Adrenal gland (tissue), 12 donors: Measurements from ENCODE around the gene ATXN10. TPM values are rescaled to one million over a fixed set of nuclear protein-coding genes. Genes with fewer than 3 reads are reported as not detected.

Experiments
- DNase-seq, 7 donors: peaks; one replicate each; pipeline ENCODE4 v3.0.0-alpha.2; 2019 to 2020
- H3K27ac ChIP-seq, 5 donors: fragments of 200-600 bp; sonication (generic) in 4 of 5; 1 replicate in 3 of 5; 2 replicates in 2 of 5; pipeline versions ENCODE4 v1.5.1 to v1.8.0; 2016 to 2020; ENCODE audit warnings: mild to moderate bottlenecking in 1 of 5
- H3K27me3 ChIP-seq: fragments of 200-600 bp; 2 replicates; pipeline ENCODE4 v1.8.0; 2021
- H3K36me3 ChIP-seq, 2 donors: fragments of 200-600 bp; replicated peaks in 1 of 2; 1 replicate in 1 of 2; 2 replicates in 1 of 2; pipeline versions ENCODE4 v1.5.1 to v1.8.0; 2018 to 2022
- H3K4me1 ChIP-seq, 2 donors: fragments of 200-600 bp; replicated peaks in 1 of 2; 1 replicate in 1 of 2; 2 replicates in 1 of 2; pipeline versions ENCODE4 v1.5.1 to v1.8.0; 2018 to 2021
- H3K4me3 ChIP-seq, 4 donors: fragments of 200-600 bp; sonication (generic) in 3 of 4; one replicate each; pipeline ENCODE4 v1.5.1; 2016 to 2018
- H3K9me3 ChIP-seq, 3 donors: fragments of 200-600 bp; sonication (generic) in 1 of 3; replicated peaks in 1 of 3; 1 replicate in 2 of 3; 2 replicates in 1 of 3; pipeline versions ENCODE4 v1.5.1 to v1.8.0; 2016 to 2021
- POLR2A ChIP-seq, 2 donors: fragments of 450-650 bp; IDR thresholded peaks; one replicate each; pipeline ENCODE4 v1.6.1; 2017; ENCODE audit warnings: antibody characterized with exemption in 2 of 2, mild to moderate bottlenecking in 2 of 2, moderate library complexity in 1 of 2
- WGBS, 4 donors: extraction: QIAGEN DNeasy Blood & Tissue Kit in 2 of 4; methylation state at CpG; one replicate each; pipeline versions ENCODE4 v1.1.5 to v1.1.7; 2013 to 2017; 5-methylcytosine and 5-hydroxymethylcytosine counted together
- intact Hi-C, 2 donors: fragments of 100-400 bp; cut with DNase I; formaldehyde crosslinking; loops; one replicate each; pipeline versions ENCODE4 v1.14.1 to v1.15.0; 2022 to 2023
- polyA plus RNA-seq, 3 donors: library from polyadenylated mRNA; stranded (reverse); fragments of 200-250 nt in 2 of 3; fragments of 350-450 nt in 1 of 3; fragmentation: Illumina TruSeq in 1 of 3; extraction: RNeasy Lipid Tissue Mini Kit (QIAGEN cat#74804) in 1 of 3; gene quantifications; one replicate each; pipeline ENCODE4 v1.2.3, GENCODE V29; 2013 to 2014
- total RNA-seq, 9 donors: library from RNA; depleted of rRNA in 4 of 9; stranded (reverse); fragments of >200 nt in 4 of 9; fragments of 120-200 nt in 1 of 9; fragmentation: NEBNext Ultra II Directional in 1 of 9; extraction: Animal tissue kit (Norgen Biotek cat#: 25700) in 1 of 9; gene quantifications; one replicate each; pipeline versions ENCODE4 v1.1.0 to v1.2.4, GENCODE V29; 2013 to 2023
- TF ChIP-seq, protein P1 (sequence below), 6 experiments: fragments of 450-650 bp in 4 of 6; fragments of 200-600 bp in 2 of 6; sonication (generic) in 1 of 6; IDR thresholded peaks; 1 replicate in 5 of 6; 2 replicates in 1 of 6; pipeline versions ENCODE4 v1.5.1 to v1.8.0; 2016 to 2021; ENCODE audit warnings: antibody characterized with exemption in 6 of 6, mild to moderate bottlenecking in 2 of 6, moderate library complexity in 1 of 6
- donor health status: healthy with polysubstance abuse.
- donor health status: Bipolar disorder and iron deficiency.
- donor health status: DM: yes; HTN: yes; CAD: no.
- donor health status: DM: no; HTN: no; CAD: no.
- donor health status: DM: no; HTN: no; CAD: no.
- donor health status: DM: yes; HTN: yes; CAD: no.

The ATXN10 gene
- total and polyA plus RNA-seq, 12 donors = 21.2 to 306 (median 165) TPM

DNA sequence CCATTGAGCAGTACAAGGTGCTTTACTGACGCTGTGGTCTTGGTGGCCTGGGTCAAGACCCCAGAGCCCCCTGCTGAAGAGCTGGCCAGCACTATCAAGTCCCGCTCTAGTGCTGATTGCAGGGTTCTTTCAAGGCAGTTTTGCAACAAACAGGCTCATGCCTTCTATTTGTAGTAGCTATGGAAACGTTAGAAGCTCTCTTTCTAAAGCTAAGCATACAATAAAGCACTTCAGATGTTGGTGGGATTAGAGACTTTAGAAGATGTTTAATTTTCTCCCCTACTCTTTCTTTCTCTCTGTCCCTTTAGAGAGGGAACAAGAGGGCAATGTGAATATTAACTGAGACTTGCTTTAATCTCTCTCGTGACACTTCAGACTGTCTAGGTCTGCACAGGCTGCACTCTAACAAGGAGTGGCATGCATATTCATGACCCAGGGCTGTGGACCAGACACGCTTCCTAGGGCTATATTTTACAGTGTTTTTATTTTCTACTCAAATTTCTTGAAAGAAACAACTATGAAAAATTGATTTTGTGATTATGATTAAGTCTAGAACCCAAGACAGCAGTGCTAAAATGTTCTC is 166.8 kb downstream of the ATXN10 start:
- intact Hi-C loops = loop anchor here in 1 of 2 donors (10.0 kb wide), 1 partner anchor 194 kb away; no protein-coding TSS in a partner anchor
- 89 to 92% (median 90%) methylated on average over 5 of the region's 5 CpGs for WGBS, 4 donors
- TF ChIP-seq, protein P1, sequence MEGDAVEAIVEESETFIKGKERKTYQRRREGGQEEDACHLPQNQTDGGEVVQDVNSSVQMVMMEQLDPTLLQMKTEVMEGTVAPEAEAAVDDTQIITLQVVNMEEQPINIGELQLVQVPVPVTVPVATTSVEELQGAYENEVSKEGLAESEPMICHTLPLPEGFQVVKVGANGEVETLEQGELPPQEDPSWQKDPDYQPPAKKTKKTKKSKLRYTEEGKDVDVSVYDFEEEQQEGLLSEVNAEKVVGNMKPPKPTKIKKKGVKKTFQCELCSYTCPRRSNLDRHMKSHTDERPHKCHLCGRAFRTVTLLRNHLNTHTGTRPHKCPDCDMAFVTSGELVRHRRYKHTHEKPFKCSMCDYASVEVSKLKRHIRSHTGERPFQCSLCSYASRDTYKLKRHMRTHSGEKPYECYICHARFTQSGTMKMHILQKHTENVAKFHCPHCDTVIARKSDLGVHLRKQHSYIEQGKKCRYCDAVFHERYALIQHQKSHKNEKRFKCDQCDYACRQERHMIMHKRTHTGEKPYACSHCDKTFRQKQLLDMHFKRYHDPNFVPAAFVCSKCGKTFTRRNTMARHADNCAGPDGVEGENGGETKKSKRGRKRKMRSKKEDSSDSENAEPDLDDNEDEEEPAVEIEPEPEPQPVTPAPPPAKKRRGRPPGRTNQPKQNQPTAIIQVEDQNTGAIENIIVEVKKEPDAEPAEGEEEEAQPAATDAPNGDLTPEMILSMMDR (IDR thresholded peaks at IDR 0.05) = no peak
- TF ChIP-seq POLR2A (IDR thresholded peaks at IDR 0.05) = no peak

DNA sequence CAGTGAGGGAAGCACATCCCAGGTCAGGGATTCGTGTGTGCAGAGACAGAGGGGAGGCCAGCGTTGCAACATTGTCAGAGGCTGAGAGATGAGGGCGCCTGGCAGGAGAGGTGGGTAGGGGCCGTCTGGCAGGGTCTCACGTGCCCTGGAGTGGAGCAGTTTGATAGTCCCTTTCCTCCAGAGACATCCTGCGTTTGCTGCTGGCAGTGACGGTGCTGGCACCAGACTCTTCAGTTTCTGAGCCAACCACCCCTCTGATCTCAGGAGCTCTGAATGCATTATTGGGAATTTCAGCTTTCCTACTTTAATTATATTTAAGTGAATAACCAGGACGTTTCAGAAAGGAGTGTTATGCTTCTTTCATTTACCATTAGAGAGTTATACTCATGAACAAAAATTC is 168.8 kb downstream of the ATXN10 start:
- no peaks in the 10 kb centered on the region for H3K36me3 ChIP-seq
- no peaks in the 10 kb centered on the region for H3K9me3 ChIP-seq
- intact Hi-C loops = no loop called here
- DNase-seq = no peak
- 78 to 88% (median 83%) methylated on average over 8 of the region's 8 CpGs for WGBS, 4 donors
- H3K4me1 ChIP-seq = peaks cover 4% of the 10 kb centered on the region in 2 donors
- H3K27ac ChIP-seq = no peak overlapping the region
- H3K27me3 ChIP-seq = no peaks in the 10 kb centered on the region
- H3K4me3 ChIP-seq = no peak overlapping the region
- TF ChIP-seq POLR2A (IDR thresholded peaks at IDR 0.05) = no peak
- TF ChIP-seq, protein P1 (IDR thresholded peaks at IDR 0.05) = no peak

More for the DNA sequence above, 166.8 kb downstream of the ATXN10 start:
- Histone ChIP-seq H3K9me3 (no peaks in the 10 kb centered on the region), H3K27me3 (no peaks in the 10 kb centered on the region), H3K4me3 (no peak overlapping the region), H3K36me3 (no peaks in the 10 kb centered on the region), H3K27ac (no peak overlapping the region), H3K4me1 (peaks cover 4% of the 10 kb centered on the region in 2 donors)
- no peak for DNase-seq

- no peaks in the 10 kb centered on the region for H3K36me3 ChIP-seq
- no peaks in the 10 kb centered on the region for H3K4me1 ChIP-seq
- no peak overlapping the region for H3K27ac ChIP-seq
- WGBS, 4 donors = 89 to 95% (median 93%) methylated on average over 12 of the region's 12 CpGs
- TF ChIP-seq POLR2A (IDR thresholded peaks at IDR 0.05) = no peak
- TF ChIP-seq, protein P1 (IDR thresholded peaks at IDR 0.05) = no peak
- intact Hi-C loops = no loop called here
- H3K4me3 ChIP-seq = no peak overlapping the region
- no peaks in the 10 kb centered on the region for H3K27me3 ChIP-seq
- DNase-seq = no peak
- no peaks in the 10 kb centered on the region for H3K9me3 ChIP-seq
These were observed 170.8 kb downstream of the ATXN10 start for GRCh38 chr22:45842291-45842991.

DNA sequence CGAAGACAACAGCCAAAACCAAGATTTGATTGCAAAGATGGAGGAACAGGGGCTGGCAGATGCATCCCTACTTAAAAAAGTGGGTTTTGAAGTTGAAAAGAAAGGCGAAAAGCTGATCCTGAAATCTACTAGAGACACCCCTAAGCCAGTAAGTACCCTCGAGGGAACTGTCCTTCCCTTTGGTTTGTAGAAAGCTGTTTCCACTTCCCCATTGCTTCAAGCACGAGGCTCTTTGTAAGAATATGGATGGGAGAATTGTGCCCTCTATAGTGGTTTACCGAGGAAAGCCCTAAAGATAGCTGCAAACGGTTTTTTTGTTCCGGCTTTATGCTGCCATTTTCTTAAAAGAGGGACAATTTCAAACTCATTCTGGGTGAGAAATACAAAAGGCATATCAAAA is 171.4 kb downstream of the ATXN10 start:
- WGBS, 4 donors = 77 to 83% (median 79%) methylated on average over 7 of the region's 7 CpGs
- Histone ChIP-seq H3K9me3 (no peaks in the 10 kb centered on the region), H3K4me1 (no peaks in the 10 kb centered on the region), H3K4me3 (no peak overlapping the region), H3K27me3 (no peaks in the 10 kb centered on the region), H3K27ac (no peak overlapping the region), H3K36me3 (no peaks in the 10 kb centered on the region)
- TF ChIP-seq POLR2A (IDR thresholded peaks at IDR 0.05) = no peak
- intact Hi-C loops = no loop called here
- no peak for DNase-seq
